Right atrium auricular region (tissue), 2 donors: ENCODE results near the gene HELZ2. TPM values are rescaled to one million over a fixed set of nuclear protein-coding genes. Genes with fewer than 3 reads are reported as not detected.

Experiments used
- DNase-seq: peaks from one replicate; pipeline ENCODE4 v3.0.0-alpha.2; 2019; ENCODE audit warnings: low spot score
- H3K27ac ChIP-seq, 2 donors: fragments of 200-600 bp; sonication (generic); 1 replicate in 1 of 2; 2 replicates in 1 of 2; pipeline ENCODE4 v1.5.1; 2016 to 2019
- H3K27me3 ChIP-seq, 2 donors: fragments of 200-600 bp; sonication (generic); one replicate each; pipeline versions ENCODE4 v1.5.1 to v1.6.0; 2017 to 2019
- H3K36me3 ChIP-seq: fragments of 200-600 bp; sonication (generic); one replicate; pipeline ENCODE4 v1.5.1; 2016
- H3K4me1 ChIP-seq, 2 donors: fragments of 200-600 bp; sonication (generic); one replicate each; pipeline versions ENCODE4 v1.5.1 to v1.6.0; 2017 to 2019
- H3K4me3 ChIP-seq, 2 donors: fragments of 200-600 bp; sonication (generic); 1 replicate in 1 of 2; 2 replicates in 1 of 2; pipeline ENCODE4 v1.5.1; 2017 to 2019; ENCODE audit warnings: mild to moderate bottlenecking in 1 of 2, moderate library complexity in 1 of 2
- H3K9me3 ChIP-seq, 2 donors: fragments of 200-600 bp; sonication (generic); one replicate each; pipeline ENCODE4 v1.5.1; 2019
- total RNA-seq, 2 donors: library from RNA; depleted of rRNA; stranded (reverse); fragments of >200 nt; gene quantifications; one replicate each; pipeline ENCODE4 v1.1.0, GENCODE V29; 2016
- TF ChIP-seq, protein P1 (sequence below), 2 donors: fragments of 200-600 bp; sonication (generic); IDR thresholded peaks; one replicate each; pipeline ENCODE4 v1.5.1; 2019; ENCODE audit warnings: antibody characterized with exemption in 2 of 2

Gene HELZ2
- total RNA-seq, 2 donors from 2014 or later: 12.5 to 21.5 TPM

DNA sequence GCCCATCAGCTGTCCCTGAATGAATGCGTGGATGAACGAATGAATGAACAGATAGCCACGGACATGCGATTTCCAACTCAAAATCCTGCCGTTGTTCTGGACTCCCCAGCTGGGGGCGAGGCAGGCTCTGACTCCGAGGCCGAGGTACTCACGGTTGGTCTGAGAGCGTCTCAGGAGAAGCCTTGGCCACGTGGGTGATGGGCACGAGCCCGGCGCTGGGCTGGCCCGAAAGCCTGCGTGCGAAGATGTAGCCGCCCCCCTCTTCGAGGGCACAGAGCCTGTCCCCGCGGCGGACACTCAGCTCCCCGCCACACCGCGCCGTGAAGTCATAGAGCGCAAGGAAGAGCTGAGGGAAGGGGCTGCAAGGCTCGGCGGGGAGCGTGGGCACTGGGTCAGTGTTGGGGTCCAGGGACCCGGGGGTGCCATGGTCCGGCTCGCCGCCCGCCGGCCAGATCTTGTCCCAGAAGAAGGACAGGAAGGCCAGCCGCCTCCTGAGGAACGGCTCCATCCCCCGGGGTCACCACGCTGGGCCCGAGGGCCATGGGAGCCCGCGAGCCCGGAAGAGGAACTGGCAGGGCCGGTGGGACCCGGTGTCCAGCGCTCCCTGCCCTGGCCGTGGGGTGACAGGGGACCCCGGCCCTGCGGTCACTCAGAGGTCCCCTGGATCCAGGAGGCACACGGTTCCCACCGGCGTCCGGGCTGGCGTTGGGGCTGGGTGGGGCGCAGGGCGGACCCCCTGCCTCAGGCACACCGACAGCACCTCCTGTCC lies 26.9 kb downstream of the HELZ2 start:
- TF ChIP-seq, protein P1, sequence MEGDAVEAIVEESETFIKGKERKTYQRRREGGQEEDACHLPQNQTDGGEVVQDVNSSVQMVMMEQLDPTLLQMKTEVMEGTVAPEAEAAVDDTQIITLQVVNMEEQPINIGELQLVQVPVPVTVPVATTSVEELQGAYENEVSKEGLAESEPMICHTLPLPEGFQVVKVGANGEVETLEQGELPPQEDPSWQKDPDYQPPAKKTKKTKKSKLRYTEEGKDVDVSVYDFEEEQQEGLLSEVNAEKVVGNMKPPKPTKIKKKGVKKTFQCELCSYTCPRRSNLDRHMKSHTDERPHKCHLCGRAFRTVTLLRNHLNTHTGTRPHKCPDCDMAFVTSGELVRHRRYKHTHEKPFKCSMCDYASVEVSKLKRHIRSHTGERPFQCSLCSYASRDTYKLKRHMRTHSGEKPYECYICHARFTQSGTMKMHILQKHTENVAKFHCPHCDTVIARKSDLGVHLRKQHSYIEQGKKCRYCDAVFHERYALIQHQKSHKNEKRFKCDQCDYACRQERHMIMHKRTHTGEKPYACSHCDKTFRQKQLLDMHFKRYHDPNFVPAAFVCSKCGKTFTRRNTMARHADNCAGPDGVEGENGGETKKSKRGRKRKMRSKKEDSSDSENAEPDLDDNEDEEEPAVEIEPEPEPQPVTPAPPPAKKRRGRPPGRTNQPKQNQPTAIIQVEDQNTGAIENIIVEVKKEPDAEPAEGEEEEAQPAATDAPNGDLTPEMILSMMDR (IDR thresholded peaks at IDR 0.05): no peak
- Histone ChIP-seq H3K4me3 (no peak overlapping the region), H3K4me1 (no peaks in the 10 kb centered on the region), H3K36me3 (no peaks in the 10 kb centered on the region), H3K9me3 (no peaks in the 10 kb centered on the region), H3K27ac (no peak overlapping the region), H3K27me3 (no peaks in the 10 kb centered on the region)
- DNase-seq: no peak

DNA sequence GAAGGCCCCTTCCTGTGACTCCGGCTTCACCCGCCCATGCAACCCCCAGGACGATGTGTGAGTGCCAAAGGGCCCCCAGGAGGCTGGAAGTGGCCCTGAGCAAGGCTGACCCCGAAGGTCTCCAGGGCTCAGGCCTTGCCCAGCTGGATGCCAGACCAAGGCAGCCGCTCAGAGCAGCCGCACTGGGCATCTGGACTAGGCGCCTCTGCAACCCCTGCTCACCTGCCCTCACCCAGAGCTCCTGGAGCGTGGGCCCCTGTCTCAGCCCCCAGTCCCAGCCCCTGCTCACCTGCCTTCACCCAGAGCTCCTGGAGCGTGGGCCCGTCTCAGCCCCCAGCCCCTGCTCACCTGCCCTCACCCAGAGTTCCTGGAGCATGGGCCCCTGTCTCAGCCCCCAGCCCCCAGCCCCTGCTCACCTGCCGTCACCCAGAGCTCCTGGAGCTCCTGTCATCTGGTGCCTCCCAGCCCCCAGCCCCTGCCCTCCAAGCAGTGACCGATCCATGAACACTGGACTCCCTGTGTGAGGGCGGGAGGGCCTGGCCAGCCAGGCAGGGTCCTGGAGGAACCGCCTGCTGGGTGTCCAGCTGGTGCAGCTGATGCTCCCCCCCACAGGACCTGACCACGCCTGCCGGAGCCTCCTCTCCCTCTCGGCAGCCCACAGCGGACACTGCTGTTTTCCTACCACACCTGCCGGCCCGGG lies 27.6 kb downstream of the HELZ2 start:
- Histone ChIP-seq H3K4me3 (no peak overlapping the region), H3K36me3 (no peaks in the 10 kb centered on the region), H3K27me3 (no peaks in the 10 kb centered on the region), H3K9me3 (no peaks in the 10 kb centered on the region), H3K27ac (no peak overlapping the region), H3K4me1 (no peaks in the 10 kb centered on the region)
- DNase-seq: no peak
- TF ChIP-seq, protein P1 (IDR thresholded peaks at IDR 0.05): no peak

DNA sequence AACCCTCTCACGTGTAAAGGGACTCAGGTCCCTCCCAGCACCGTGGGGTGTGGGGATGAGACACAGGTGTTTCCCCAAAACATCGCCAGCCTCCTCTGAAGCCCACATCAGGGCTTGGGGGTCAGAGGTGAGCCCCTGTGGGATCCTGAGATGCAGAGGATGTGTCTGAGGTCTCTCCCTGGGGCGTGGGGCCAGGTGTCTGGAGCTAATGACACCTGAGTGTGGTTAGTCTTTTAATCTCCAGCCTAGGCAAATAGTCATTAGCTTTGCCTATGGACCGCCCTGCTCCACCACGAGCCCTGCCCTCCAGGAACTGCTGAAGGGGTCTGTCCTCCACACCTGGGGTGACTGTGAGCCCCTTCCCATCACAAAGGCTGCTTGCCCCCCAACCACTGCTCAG lies 28.2 kb downstream of the HELZ2 start:
- no peak for DNase-seq
- TF ChIP-seq, protein P1 (IDR thresholded peaks at IDR 0.05): no peak
- H3K9me3 ChIP-seq: no peaks in the 10 kb centered on the region
- no peak overlapping the region for H3K4me3 ChIP-seq
- no peaks in the 10 kb centered on the region for H3K36me3 ChIP-seq
- H3K27me3 ChIP-seq: no peaks in the 10 kb centered on the region
- H3K27ac ChIP-seq: no peak overlapping the region
- no peaks in the 10 kb centered on the region for H3K4me1 ChIP-seq

DNA sequence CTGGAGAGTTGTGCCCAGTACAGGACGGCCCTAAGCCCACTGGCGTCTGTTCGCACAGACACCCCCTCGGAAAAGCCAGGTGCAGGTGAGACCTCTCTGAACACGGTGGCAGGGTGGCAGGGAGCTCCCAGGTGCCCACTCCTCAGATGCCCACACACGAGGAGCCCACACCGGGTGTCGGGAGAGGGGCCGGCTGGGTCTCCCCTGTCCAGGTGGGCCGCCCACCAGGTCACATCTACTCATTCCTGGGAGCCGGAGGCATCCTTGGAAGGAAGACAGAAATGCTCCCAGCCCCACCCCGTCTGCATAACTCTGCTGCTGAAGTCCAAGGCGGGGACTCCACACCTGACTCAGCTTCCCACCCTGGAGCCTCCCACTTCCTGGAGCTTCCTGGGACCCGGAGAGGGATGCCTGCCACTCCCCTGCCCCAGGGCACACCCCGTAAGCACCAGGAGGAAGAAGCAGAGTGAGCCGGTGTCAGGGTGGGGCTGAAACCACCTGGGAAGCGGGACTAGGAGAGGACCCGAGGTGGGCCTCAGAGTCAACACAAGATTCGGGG lies 29.0 kb downstream of the HELZ2 start:
- no peaks in the 10 kb centered on the region for H3K27me3 ChIP-seq
- H3K4me1 ChIP-seq: no peaks in the 10 kb centered on the region
- no peaks in the 10 kb centered on the region for H3K36me3 ChIP-seq
- DNase-seq: no peak
- no peaks in the 10 kb centered on the region for H3K9me3 ChIP-seq
- H3K4me3 ChIP-seq: no peak overlapping the region
- TF ChIP-seq, protein P1 (IDR thresholded peaks at IDR 0.05): no peak
- no peak overlapping the region for H3K27ac ChIP-seq

DNA sequence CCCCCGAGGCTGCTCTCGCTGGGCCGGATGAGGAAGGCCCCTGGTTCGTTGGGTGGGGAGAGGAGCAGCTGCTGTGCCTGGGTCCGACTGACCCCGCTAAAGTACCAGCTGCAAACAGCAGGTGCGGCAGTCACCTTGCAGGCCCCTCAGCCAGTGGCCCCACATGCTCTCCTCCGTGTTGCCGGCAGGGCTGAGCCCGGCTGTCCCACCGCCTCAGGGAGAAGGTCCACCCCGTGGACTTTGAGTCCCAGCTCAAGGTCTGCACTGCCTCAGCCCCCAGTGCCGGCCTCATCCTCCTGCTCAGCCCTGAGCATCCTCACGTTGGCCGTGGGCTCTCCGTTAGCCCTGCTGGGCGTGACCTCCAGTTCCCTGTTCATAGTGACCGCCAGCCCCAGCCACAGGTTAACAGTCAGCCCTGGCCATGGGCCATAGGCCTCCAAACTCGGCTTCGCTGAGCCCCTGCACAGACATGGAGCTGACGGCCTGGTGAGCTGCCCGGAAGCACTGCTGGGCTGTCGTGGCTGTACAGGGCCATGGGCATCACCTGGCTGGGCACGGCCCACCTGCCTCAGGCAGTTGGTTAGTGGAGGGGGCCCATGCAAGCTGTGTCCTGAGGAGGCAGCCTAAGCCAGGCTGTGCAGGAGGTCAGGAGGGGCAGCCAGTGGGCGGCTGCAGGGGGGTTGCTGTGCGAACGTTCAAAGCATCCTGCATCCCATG lies 29.6 kb downstream of the HELZ2 start:
- TF ChIP-seq, protein P1 (IDR thresholded peaks at IDR 0.05): no peak
- Histone ChIP-seq H3K27me3 (no peaks in the 10 kb centered on the region), H3K27ac (no peak overlapping the region), H3K9me3 (no peaks in the 10 kb centered on the region), H3K4me1 (no peaks in the 10 kb centered on the region), H3K4me3 (no peak overlapping the region), H3K36me3 (no peaks in the 10 kb centered on the region)
- no peak for DNase-seq
